CD4-positive, alpha-beta T cell (primary cell): ENCODE data around the gene MACROD2. TPM values are rescaled to one million over a fixed set of nuclear protein-coding genes. Genes with fewer than 3 reads are reported as not detected.

ENCODE experiments used
- ATAC-seq: fragments of 200-7000 bp; cut with Tn5 transposase; one replicate; pipeline ENCODE4 v1.10.0; 2022; ENCODE audit warnings: mild to moderate bottlenecking; ENCODE audit not compliant: poor library complexity
- CTCF ChIA-PET: fragments of 350-600 bp; sonication (Branson Sonifier 250); formaldehyde crosslinking; loops from one replicate; lab custom pipeline; 2021; ENCODE audit warnings: antibody characterized with exemption, inconsistent platforms; lab: Charles Lee
- POLR2A ChIA-PET: fragments of 350-600 bp; sonication (Branson Sonifier 250); formaldehyde crosslinking; loops from one replicate; lab custom pipeline; 2021; ENCODE audit warnings: antibody characterized with exemption, inconsistent platforms; lab: Charles Lee
- DNase-seq, 14 experiments: peaks; one replicate each; pipeline ENCODE4 v3.0.0-alpha.2; 2013 to 2020; ENCODE audit warnings: mixed read lengths in 2 of 14
- H3K27ac ChIP-seq, 2 donors: one replicate each; pipeline versions ENCODE4 v1.5.1 to v1.7.0; 2013; ENCODE audit warnings: low read length in 2 of 2, low read depth in 1 of 2, mild to moderate bottlenecking in 1 of 2
- H3K27me3 ChIP-seq, 2 experiments: 1 replicate in 1 of 2; 2 replicates in 1 of 2; pipeline versions ENCODE4 v1.6.1 to v1.7.0; 2013; ENCODE audit warnings: low read length in 2 of 2, control low read depth in 1 of 2, mild to moderate bottlenecking in 1 of 2, moderate library complexity in 1 of 2; ENCODE audit not compliant: insufficient read depth in 2 of 2, control insufficient read depth in 1 of 2
- H3K36me3 ChIP-seq: one replicate; pipeline ENCODE4 v1.6.1; 2013; ENCODE audit warnings: low read length, control low read depth; ENCODE audit not compliant: insufficient read depth
- H3K4me1 ChIP-seq: one replicate; pipeline ENCODE4 v1.6.1; 2013; ENCODE audit warnings: low read length, control low read depth; ENCODE audit not compliant: insufficient read depth
- H3K4me3 ChIP-seq: one replicate; pipeline ENCODE4 v1.5.1; 2013; ENCODE audit warnings: mild to moderate bottlenecking, low read length, moderate library complexity
- H3K9me3 ChIP-seq, 2 experiments: 1 replicate in 1 of 2; 2 replicates in 1 of 2; pipeline versions ENCODE4 v1.6.1 to v1.7.0; 2013; ENCODE audit warnings: low read length in 2 of 2, mild to moderate bottlenecking in 2 of 2, control low read depth in 1 of 2, moderate library complexity in 1 of 2; ENCODE audit not compliant: control insufficient read depth in 1 of 2, insufficient read depth in 1 of 2
- H3K27ac Mint-ChIP-seq: one replicate; pipeline ENCODE4 v1.8.0; 2020; ENCODE audit warnings: mixed read lengths
- H3K27me3 Mint-ChIP-seq: one replicate; pipeline ENCODE4 v1.8.0; 2021; ENCODE audit warnings: mixed read lengths
- H3K36me3 Mint-ChIP-seq: one replicate; pipeline ENCODE4 v1.8.0; 2021; ENCODE audit warnings: low read depth, mixed read lengths
- H3K4me1 Mint-ChIP-seq: one replicate; pipeline ENCODE4 v1.8.0; 2021; ENCODE audit warnings: low read depth, mixed read lengths
- H3K4me3 Mint-ChIP-seq: one replicate; pipeline ENCODE4 v1.8.0; 2020; ENCODE audit warnings: mild to moderate bottlenecking, mixed read lengths
- H3K9me3 Mint-ChIP-seq: one replicate; pipeline ENCODE4 v1.8.0; 2020; ENCODE audit warnings: mixed read lengths
- intact Hi-C, 2 experiments: fragments of 100-400 bp; cut with DNase I in 1 of 2; cut with micrococcal nuclease in 1 of 2; formaldehyde crosslinking; loops; one replicate each; pipeline versions ENCODE4 v1.15.1 to v1.9.0; 2023 to 2025; cut with DNase I, micrococcal nuclease
- total RNA-seq, 174 experiments: library from RNA in 2 of 174; stranded (reverse) in 2 of 174; gene quantifications; one replicate each; pipeline ENCODE4 v1.2.3 and lab custom pipeline; 2021 to 2026
- TF ChIP-seq, protein P1 (sequence below): fragments of 200-600 bp; IDR thresholded peaks from one replicate; pipeline ENCODE4 v1.8.0; 2022; ENCODE audit warnings: antibody characterized with exemption, mild to moderate bottlenecking

Gene MACROD2
- total RNA-seq, 2 experiments from 2014 or later = not detected

GRCh38 chr20:14775778-14776177 is 780.5 kb downstream of the MACROD2 start:
- ChIA-PET POLR2A (no interaction called here), CTCF (no interaction called here)
- ATAC-seq (no peak), DNase-seq (no peak)
- Mint-ChIP-seq H3K27ac (no peak overlapping the region), H3K4me3 (no peak overlapping the region), H3K36me3 (no peaks in the 10 kb centered on the region), H3K4me1 (no peaks in the 10 kb centered on the region), H3K27me3 (no peaks in the 10 kb centered on the region), H3K9me3 (peaks cover 14% of the 10 kb centered on the region)
- Histone ChIP-seq H3K27ac (no peak overlapping the region), H3K4me3 (no peak overlapping the region), H3K27me3 (no peaks in the 10 kb centered on the region), H3K36me3 (no peaks in the 10 kb centered on the region), H3K4me1 (no peaks in the 10 kb centered on the region), H3K9me3 (no peaks in the 10 kb centered on the region)
- intact Hi-C loops = no loop called here
- TF ChIP-seq, protein P1, sequence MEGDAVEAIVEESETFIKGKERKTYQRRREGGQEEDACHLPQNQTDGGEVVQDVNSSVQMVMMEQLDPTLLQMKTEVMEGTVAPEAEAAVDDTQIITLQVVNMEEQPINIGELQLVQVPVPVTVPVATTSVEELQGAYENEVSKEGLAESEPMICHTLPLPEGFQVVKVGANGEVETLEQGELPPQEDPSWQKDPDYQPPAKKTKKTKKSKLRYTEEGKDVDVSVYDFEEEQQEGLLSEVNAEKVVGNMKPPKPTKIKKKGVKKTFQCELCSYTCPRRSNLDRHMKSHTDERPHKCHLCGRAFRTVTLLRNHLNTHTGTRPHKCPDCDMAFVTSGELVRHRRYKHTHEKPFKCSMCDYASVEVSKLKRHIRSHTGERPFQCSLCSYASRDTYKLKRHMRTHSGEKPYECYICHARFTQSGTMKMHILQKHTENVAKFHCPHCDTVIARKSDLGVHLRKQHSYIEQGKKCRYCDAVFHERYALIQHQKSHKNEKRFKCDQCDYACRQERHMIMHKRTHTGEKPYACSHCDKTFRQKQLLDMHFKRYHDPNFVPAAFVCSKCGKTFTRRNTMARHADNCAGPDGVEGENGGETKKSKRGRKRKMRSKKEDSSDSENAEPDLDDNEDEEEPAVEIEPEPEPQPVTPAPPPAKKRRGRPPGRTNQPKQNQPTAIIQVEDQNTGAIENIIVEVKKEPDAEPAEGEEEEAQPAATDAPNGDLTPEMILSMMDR = no peak

DNA sequence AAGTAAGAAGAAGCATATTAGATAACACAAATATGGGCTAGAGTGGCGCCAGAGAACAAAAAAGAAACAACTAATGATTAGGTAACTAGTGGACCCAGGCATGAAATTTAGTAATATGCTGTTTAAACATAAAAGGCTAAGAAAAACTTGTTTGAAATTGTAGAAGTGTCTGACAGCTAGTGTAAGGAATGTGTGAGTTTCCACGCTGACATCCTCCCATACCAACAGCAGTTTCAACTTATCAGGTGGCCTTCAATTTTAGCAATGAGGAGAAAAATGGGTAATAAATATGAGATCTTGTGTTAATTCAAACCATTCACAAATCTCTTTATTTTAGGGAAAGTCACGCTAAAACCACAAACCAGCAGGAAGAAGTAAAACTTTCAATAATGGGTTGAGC is 782.3 kb downstream of the MACROD2 start:
- Mint-ChIP-seq H3K9me3 (peaks cover 11% of the 10 kb centered on the region), H3K27me3 (no peaks in the 10 kb centered on the region), H3K27ac (no peak overlapping the region), H3K4me3 (no peak overlapping the region), H3K4me1 (no peaks in the 10 kb centered on the region), H3K36me3 (no peaks in the 10 kb centered on the region)
- intact Hi-C loops = no loop called here
- Histone ChIP-seq H3K9me3 (no peaks in the 10 kb centered on the region), H3K4me3 (no peak overlapping the region), H3K27me3 (no peaks in the 10 kb centered on the region), H3K36me3 (no peaks in the 10 kb centered on the region), H3K27ac (no peak overlapping the region), H3K4me1 (no peaks in the 10 kb centered on the region)
- DNase-seq = no peak
- TF ChIP-seq, protein P1 = no peak
- CTCF ChIA-PET = no interaction called here
- ATAC-seq = no peak
- POLR2A ChIA-PET = no interaction called here

GRCh38 chr20:14778096-14778495 is 782.8 kb downstream of the MACROD2 start:
- H3K4me1 ChIP-seq = no peaks in the 10 kb centered on the region
- no peak overlapping the region for H3K27ac Mint-ChIP-seq
- ATAC-seq (no peak), DNase-seq (no peak)
- TF ChIP-seq, protein P1 = no peak
- intact Hi-C loops = no loop called here
- H3K4me3 ChIP-seq = no peak overlapping the region
- H3K4me1 Mint-ChIP-seq = no peaks in the 10 kb centered on the region
- ChIA-PET CTCF (no interaction called here), POLR2A (no interaction called here)
- no peaks in the 10 kb centered on the region for H3K27me3 Mint-ChIP-seq
- no peaks in the 10 kb centered on the region for H3K9me3 ChIP-seq
- H3K36me3 ChIP-seq = no peaks in the 10 kb centered on the region
- H3K27me3 ChIP-seq = no peaks in the 10 kb centered on the region
- H3K9me3 Mint-ChIP-seq = peaks cover 13% of the 10 kb centered on the region
- no peak overlapping the region for H3K4me3 Mint-ChIP-seq
- H3K36me3 Mint-ChIP-seq = no peaks in the 10 kb centered on the region
- H3K27ac ChIP-seq = no peak overlapping the region
